Duodenal mucosa (tissue), 2 donors: ENCODE results near the gene PNLIPRP1.

Experiments
- H3K27ac ChIP-seq: one replicate; pipeline ENCODE4 v1.7.0; 2013; ENCODE audit warnings: low read depth, low read length
- H3K27me3 ChIP-seq, 2 donors: one replicate each; pipeline ENCODE4 v1.7.0; 2013; ENCODE audit warnings: low read length in 2 of 2, control low read depth in 1 of 2; ENCODE audit not compliant: insufficient read depth in 2 of 2, control insufficient read depth in 1 of 2
- H3K36me3 ChIP-seq, 2 donors: one replicate each; pipeline ENCODE4 v1.7.0; 2013; ENCODE audit warnings: low read length in 2 of 2, control low read depth in 1 of 2; ENCODE audit not compliant: insufficient read depth in 2 of 2, control insufficient read depth in 1 of 2
- H3K4me1 ChIP-seq, 2 donors: one replicate each; pipeline ENCODE4 v1.7.0; 2013; ENCODE audit warnings: low read length in 2 of 2, control low read depth in 1 of 2; ENCODE audit not compliant: insufficient read depth in 2 of 2, control insufficient read depth in 1 of 2
- H3K4me3 ChIP-seq, 2 donors: one replicate each; pipeline ENCODE4 v1.7.0; 2013; ENCODE audit warnings: low read length in 2 of 2, low read depth in 1 of 2
- H3K9ac ChIP-seq, 2 donors: one replicate each; pipeline ENCODE4 v1.7.0; 2013; ENCODE audit warnings: low read length in 2 of 2, low read depth in 1 of 2
- H3K9me3 ChIP-seq, 2 donors: one replicate each; pipeline ENCODE4 v1.7.0; 2013; ENCODE audit warnings: low read length in 2 of 2, control low read depth in 1 of 2; ENCODE audit not compliant: control insufficient read depth in 1 of 2

Gene PNLIPRP1

GRCh38 chr10:116598329-116598728 is 7.6 kb downstream of the PNLIPRP1 start:
- no peaks in the 10 kb centered on the region for H3K9me3 ChIP-seq
- no peak overlapping the region for H3K4me3 ChIP-seq
- peaks cover 0 to 4% of the 10 kb centered on the region in 2 donors for H3K36me3 ChIP-seq
- H3K9ac ChIP-seq = no peak overlapping the region
- no peaks in the 10 kb centered on the region for H3K27me3 ChIP-seq
- no peaks in the 10 kb centered on the region for H3K4me1 ChIP-seq
- H3K27ac ChIP-seq = no peak overlapping the region

- Histone ChIP-seq H3K27me3 (no peaks in the 10 kb centered on the region), H3K36me3 (peaks cover 0 to 4% of the 10 kb centered on the region in 2 donors), H3K9ac (no peak overlapping the region), H3K27ac (no peak overlapping the region), H3K4me3 (no peak overlapping the region), H3K4me1 (no peaks in the 10 kb centered on the region), H3K9me3 (no peaks in the 10 kb centered on the region)
These were observed 9.2 kb downstream of the PNLIPRP1 start for GRCh38 chr10:116599991-116600390.

GRCh38 chr10:116602648-116603400 is 12.1 kb downstream of the PNLIPRP1 start:
- peaks cover 0 to 8% of the 10 kb centered on the region in 2 donors for H3K36me3 ChIP-seq
- no peaks in the 10 kb centered on the region for H3K27me3 ChIP-seq
- H3K4me3 ChIP-seq = no peak overlapping the region
- no peaks in the 10 kb centered on the region for H3K9me3 ChIP-seq
- H3K27ac ChIP-seq = no peak overlapping the region
- H3K4me1 ChIP-seq = peaks cover 4 to 11% of the 10 kb centered on the region in 2 donors
- H3K9ac ChIP-seq = no peak overlapping the region

GRCh38 chr10:116606061-116606483 is 15.3 kb downstream of the PNLIPRP1 start:
- H3K27me3 ChIP-seq = no peaks in the 10 kb centered on the region
- peaks cover 0 to 8% of the 10 kb centered on the region in 2 donors for H3K36me3 ChIP-seq
- no peak overlapping the region for H3K27ac ChIP-seq
- no peaks in the 10 kb centered on the region for H3K9me3 ChIP-seq
- H3K9ac ChIP-seq = no peak overlapping the region
- H3K4me3 ChIP-seq = no peak overlapping the region
- peaks cover 20 to 30% of the 10 kb centered on the region in 2 donors for H3K4me1 ChIP-seq

- Histone ChIP-seq H3K9me3 (no peaks in the 10 kb centered on the region), H3K9ac (no peak overlapping the region), H3K27me3 (no peaks in the 10 kb centered on the region), H3K4me3 (no peak overlapping the region), H3K4me1 (peaks cover 32 to 37% of the 10 kb centered on the region in 2 donors), H3K27ac (no peak overlapping the region), H3K36me3 (peaks cover 0 to 8% of the 10 kb centered on the region in 2 donors)
These were observed 16.6 kb downstream of the PNLIPRP1 start for GRCh38 chr10:116607336-116607735.

GRCh38 chr10:116608686-116609594 is 18.2 kb downstream of the PNLIPRP1 start:
- Histone ChIP-seq H3K27ac (no peak overlapping the region), H3K9me3 (no peaks in the 10 kb centered on the region), H3K9ac (peak overlapping the region; percentile 81 to 91), H3K27me3 (no peaks in the 10 kb centered on the region), H3K4me3 (peak overlapping the region; percentile 82 to 84), H3K4me1 (peaks cover 39 to 45% of the 10 kb centered on the region in 2 donors), H3K36me3 (peaks cover 0 to 4% of the 10 kb centered on the region in 2 donors)

- Histone ChIP-seq H3K4me3 (no peak overlapping the region), H3K27me3 (no peaks in the 10 kb centered on the region), H3K27ac (no peak overlapping the region), H3K4me1 (peaks cover 39 to 47% of the 10 kb centered on the region in 2 donors), H3K9ac (no peak overlapping the region), H3K9me3 (no peaks in the 10 kb centered on the region), H3K36me3 (peaks cover 0 to 3% of the 10 kb centered on the region in 2 donors)
These were observed 19.8 kb downstream of the PNLIPRP1 start for GRCh38 chr10:116610443-116611152.

- Histone ChIP-seq H3K9ac (no peak overlapping the region), H3K27ac (no peak overlapping the region), H3K9me3 (no peaks in the 10 kb centered on the region), H3K4me3 (no peak overlapping the region), H3K4me1 (peaks cover 39 to 45% of the 10 kb centered on the region in 2 donors), H3K27me3 (no peaks in the 10 kb centered on the region), H3K36me3 (no peaks in the 10 kb centered on the region)
These were observed 20.4 kb downstream of the PNLIPRP1 start for GRCh38 chr10:116611153-116611545.

GRCh38 chr10:116612107-116612769 is 21.5 kb downstream of the PNLIPRP1 start:
- Histone ChIP-seq H3K36me3 (no peaks in the 10 kb centered on the region), H3K27me3 (no peaks in the 10 kb centered on the region), H3K9ac (no peak overlapping the region), H3K9me3 (no peaks in the 10 kb centered on the region), H3K4me3 (no peak overlapping the region), H3K27ac (no peak overlapping the region), H3K4me1 (peaks cover 35 to 39% of the 10 kb centered on the region in 2 donors)
